MM.1S (cell line): ENCODE data around the gene CLEC2D.

Experiments
- DNase-seq: peaks from one replicate; pipeline ENCODE4 v3.0.0-alpha.2; 2015
- H2AFZ ChIP-seq: fragments of 300-600 bp; sonication (generic); 2 replicates; pipeline ENCODE4 v1.6.0; 2016; ENCODE audit warnings: antibody characterized with exemption, low read length
- H3F3A ChIP-seq: fragments of 300-600 bp; sonication (generic); 2 replicates; pipeline ENCODE4 v1.6.1; 2016; ENCODE audit warnings: mild to moderate bottlenecking, antibody characterized with exemption, low read length, moderate library complexity, mixed read lengths; ENCODE audit not compliant: insufficient read depth
- H3K27ac ChIP-seq: fragments of 300-600 bp; sonication (generic); 2 replicates; pipeline ENCODE4 v1.5.1; 2016; ENCODE audit warnings: mild to moderate bottlenecking, low read length
- H3K27me3 ChIP-seq: fragments of 300-600 bp; sonication (generic); replicated peaks from 2 replicates; pipeline ENCODE4 v1.6.0; 2016; ENCODE audit warnings: low read length; ENCODE audit not compliant: insufficient read depth
- H3K36me3 ChIP-seq: fragments of 300-600 bp; sonication (generic); replicated peaks from 2 replicates; pipeline ENCODE4 v1.6.1; 2016; ENCODE audit warnings: mild to moderate bottlenecking, low read length, mixed read lengths; ENCODE audit not compliant: insufficient read depth
- H3K4me1 ChIP-seq: fragments of 300-600 bp; sonication (generic); 2 replicates; pipeline ENCODE4 v1.6.1; 2016; ENCODE audit warnings: low read length, mixed read lengths
- H3K4me2 ChIP-seq: fragments of 300-600 bp; sonication (generic); 2 replicates; pipeline ENCODE4 v1.6.0; 2016; ENCODE audit warnings: low read depth, low read length
- H3K4me3 ChIP-seq: fragments of 300-600 bp; sonication (generic); 2 replicates; pipeline ENCODE4 v1.5.1; 2016; ENCODE audit warnings: low read length, mixed read lengths
- H3K79me2 ChIP-seq: fragments of 300-600 bp; sonication (generic); 2 replicates; pipeline ENCODE4 v1.6.1; 2016; ENCODE audit warnings: mixed run types, low read length, mixed read lengths
- H3K9ac ChIP-seq: fragments of 300-600 bp; sonication (generic); 2 replicates; pipeline ENCODE4 v1.6.1; 2016; ENCODE audit warnings: low read length, mixed read lengths
- H3K9me2 ChIP-seq: fragments of 300-600 bp; sonication (generic); replicated peaks from 2 replicates; pipeline ENCODE4 v1.6.1; 2016; ENCODE audit warnings: mild to moderate bottlenecking, low read length, mixed read lengths; ENCODE audit not compliant: insufficient read depth
- H3K9me3 ChIP-seq: fragments of 300-600 bp; sonication (generic); replicated peaks from 2 replicates; pipeline ENCODE4 v1.6.1; 2016; ENCODE audit warnings: mild to moderate bottlenecking, low read length, mixed read lengths; ENCODE audit not compliant: insufficient read depth
- H4K20me1 ChIP-seq: fragments of 300-600 bp; sonication (generic); 2 replicates; pipeline ENCODE4 v1.6.1; 2016; ENCODE audit warnings: mild to moderate bottlenecking, low read length, moderate library complexity, mixed read lengths; ENCODE audit not compliant: insufficient read depth
- EZH2 ChIP-seq: fragments of 300-600 bp; sonication (generic); optimal IDR thresholded peaks from 2 replicates; pipeline ENCODE3; 2017; ENCODE audit warnings: low read depth, mild to moderate bottlenecking, antibody characterized with exemption, low read length, mixed read lengths
- EZH2phosphoT487 ChIP-seq: fragments of 300-600 bp; sonication (generic); IDR thresholded peaks from 2 replicates; pipeline ENCODE4 v1.6.1; 2018; ENCODE audit warnings: antibody characterized with exemption, low read length
- TF ChIP-seq, protein P1 (sequence below): fragments of 300-600 bp; sonication (generic); IDR thresholded peaks from 2 replicates; pipeline ENCODE4 v1.5.1; 2016; ENCODE audit warnings: antibody characterized with exemption, low read length, mixed read lengths

CLEC2D gene

DNA sequence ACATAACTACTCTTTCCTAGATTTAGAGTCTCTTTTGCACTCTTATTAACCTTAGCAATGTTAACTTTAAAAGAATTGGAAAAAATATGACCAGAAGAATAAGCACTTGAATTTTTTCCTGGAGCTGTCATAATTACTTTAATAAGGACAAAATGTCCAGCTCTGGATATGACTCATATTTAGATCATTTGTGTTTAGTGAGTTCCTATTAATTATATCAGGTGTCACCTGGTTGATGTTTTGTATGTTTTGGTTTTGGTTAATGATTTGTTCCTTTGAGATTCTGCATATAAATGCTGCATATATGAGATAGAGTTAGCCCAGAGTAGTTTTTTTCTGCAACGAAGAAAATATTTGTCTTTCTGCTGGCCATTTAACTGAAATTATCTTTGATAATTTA, 58.3 kb downstream of the CLEC2D start:
- peaks cover 9% of the 10 kb centered on the region for H3F3A ChIP-seq
- H3K27me3 ChIP-seq, result no peaks in the 10 kb centered on the region
- DNase-seq, result no peak
- no peak overlapping the region for H3K4me2 ChIP-seq
- H4K20me1 ChIP-seq, result no peaks in the 10 kb centered on the region
- H3K79me2 ChIP-seq, result no peaks in the 10 kb centered on the region
- no peak overlapping the region for H3K4me3 ChIP-seq
- H2AFZ ChIP-seq, result no peak overlapping the region
- TF ChIP-seq EZH2phosphoT487 (no peak), EZH2 (no peak)
- TF ChIP-seq, protein P1, sequence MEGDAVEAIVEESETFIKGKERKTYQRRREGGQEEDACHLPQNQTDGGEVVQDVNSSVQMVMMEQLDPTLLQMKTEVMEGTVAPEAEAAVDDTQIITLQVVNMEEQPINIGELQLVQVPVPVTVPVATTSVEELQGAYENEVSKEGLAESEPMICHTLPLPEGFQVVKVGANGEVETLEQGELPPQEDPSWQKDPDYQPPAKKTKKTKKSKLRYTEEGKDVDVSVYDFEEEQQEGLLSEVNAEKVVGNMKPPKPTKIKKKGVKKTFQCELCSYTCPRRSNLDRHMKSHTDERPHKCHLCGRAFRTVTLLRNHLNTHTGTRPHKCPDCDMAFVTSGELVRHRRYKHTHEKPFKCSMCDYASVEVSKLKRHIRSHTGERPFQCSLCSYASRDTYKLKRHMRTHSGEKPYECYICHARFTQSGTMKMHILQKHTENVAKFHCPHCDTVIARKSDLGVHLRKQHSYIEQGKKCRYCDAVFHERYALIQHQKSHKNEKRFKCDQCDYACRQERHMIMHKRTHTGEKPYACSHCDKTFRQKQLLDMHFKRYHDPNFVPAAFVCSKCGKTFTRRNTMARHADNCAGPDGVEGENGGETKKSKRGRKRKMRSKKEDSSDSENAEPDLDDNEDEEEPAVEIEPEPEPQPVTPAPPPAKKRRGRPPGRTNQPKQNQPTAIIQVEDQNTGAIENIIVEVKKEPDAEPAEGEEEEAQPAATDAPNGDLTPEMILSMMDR, result no peak
- no peaks in the 10 kb centered on the region for H3K9me3 ChIP-seq
- H3K9me2 ChIP-seq, result no peaks in the 10 kb centered on the region
- no peak overlapping the region for H3K9ac ChIP-seq
- no peak overlapping the region for H3K27ac ChIP-seq
- no peaks in the 10 kb centered on the region for H3K36me3 ChIP-seq
- peaks cover 21% of the 10 kb centered on the region for H3K4me1 ChIP-seq

DNA sequence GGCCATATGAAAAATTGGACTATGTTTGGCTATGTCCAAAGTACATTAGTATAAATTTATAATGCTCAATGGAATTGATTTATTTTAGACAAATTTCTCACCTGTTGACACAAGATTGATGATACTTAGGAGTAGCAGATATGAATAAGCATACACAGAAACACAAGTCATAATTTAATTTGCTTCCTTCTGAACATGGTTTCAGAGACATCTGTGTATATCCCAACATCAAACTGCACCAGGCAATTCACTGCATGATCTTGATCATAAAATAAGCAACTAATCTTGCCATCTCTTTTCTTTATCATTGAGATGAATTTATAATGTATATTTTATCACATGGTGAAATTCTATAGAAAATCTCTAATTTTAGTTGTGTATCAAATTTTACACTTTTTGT, 59.6 kb downstream of the CLEC2D start:
- Histone ChIP-seq H3K79me2 (no peaks in the 10 kb centered on the region), H3K4me1 (peaks cover 18% of the 10 kb centered on the region)
- no peak for DNase-seq

GRCh38 chr12:9730011-9730410, 60.5 kb downstream of the CLEC2D start:
- no peaks in the 10 kb centered on the region for H3K27me3 ChIP-seq
- no peak overlapping the region for H3K4me3 ChIP-seq
- no peak overlapping the region for H3K9ac ChIP-seq
- H3K9me3 ChIP-seq, result no peaks in the 10 kb centered on the region
- TF ChIP-seq EZH2phosphoT487, result no peak
- no peak for TF ChIP-seq EZH2
- H4K20me1 ChIP-seq, result no peaks in the 10 kb centered on the region
- no peaks in the 10 kb centered on the region for H3K9me2 ChIP-seq
- no peaks in the 10 kb centered on the region for H3K36me3 ChIP-seq
- no peak for DNase-seq
- no peaks in the 10 kb centered on the region for H3K79me2 ChIP-seq
- peaks cover 9% of the 10 kb centered on the region for H3F3A ChIP-seq
- H3K4me2 ChIP-seq, result no peak overlapping the region
- peaks cover 18% of the 10 kb centered on the region for H3K4me1 ChIP-seq
- H3K27ac ChIP-seq, result no peak overlapping the region
- H2AFZ ChIP-seq, result no peak overlapping the region

More for the DNA sequence above, 59.6 kb downstream of the CLEC2D start:
- Histone ChIP-seq H3K9me3 (no peaks in the 10 kb centered on the region), H3K36me3 (no peaks in the 10 kb centered on the region), H3K4me2 (no peak overlapping the region), H3K4me3 (no peak overlapping the region), H3F3A (peaks cover 9% of the 10 kb centered on the region), H3K27ac (no peak overlapping the region), H3K9me2 (no peaks in the 10 kb centered on the region), H3K9ac (no peak overlapping the region), H3K27me3 (no peaks in the 10 kb centered on the region), H4K20me1 (no peaks in the 10 kb centered on the region), H2AFZ (no peak overlapping the region)
- no peak for TF ChIP-seq EZH2

- no peaks in the 10 kb centered on the region for H3K36me3 ChIP-seq
- H3K4me1 ChIP-seq, result peaks cover 18% of the 10 kb centered on the region
- H4K20me1 ChIP-seq, result no peaks in the 10 kb centered on the region
- no peaks in the 10 kb centered on the region for H3K9me2 ChIP-seq
- no peaks in the 10 kb centered on the region for H3K27me3 ChIP-seq
- no peak for DNase-seq
- no peak overlapping the region for H3K27ac ChIP-seq
- H3K4me2 ChIP-seq, result no peak overlapping the region
- H3K9ac ChIP-seq, result no peak overlapping the region
- no peaks in the 10 kb centered on the region for H3K79me2 ChIP-seq
- TF ChIP-seq EZH2 (no peak), EZH2phosphoT487 (no peak)
- TF ChIP-seq, protein P1, result no peak
- H3K4me3 ChIP-seq, result no peak overlapping the region
- no peaks in the 10 kb centered on the region for H3K9me3 ChIP-seq
- H3F3A ChIP-seq, result peaks cover 9% of the 10 kb centered on the region
- no peak overlapping the region for H2AFZ ChIP-seq
These were observed 61.1 kb downstream of the CLEC2D start for GRCh38 chr12:9730591-9730990.
